SK-N-MC (cell line): Measurements from ENCODE around the gene SPINT4.
"Not testable (repeated sequence)": the region's sequence is repeated elsewhere in the genome, so short reads cannot be mapped to it uniquely, and the experiment has no call there.

ENCODE experiments used
- DNase-seq: peaks from one replicate; pipeline ENCODE4 v3.0.0-alpha.2; 2011; ENCODE audit warnings: low read depth, low spot score
- H3K27ac ChIP-seq: fragments of 200-600 bp; sonication (generic); 2 replicates; pipeline ENCODE4 v1.5.1; 2016; ENCODE audit warnings: mixed run types
- H3K36me3 ChIP-seq: fragments of 200-600 bp; sonication (generic); 2 replicates; pipeline ENCODE4 v1.6.1; 2017; ENCODE audit warnings: antibody characterized with exemption, low read length, mixed read lengths; ENCODE audit not compliant: insufficient read depth
- H3K4me3 ChIP-seq: fragments of 200-600 bp; sonication (generic); 2 replicates; pipeline ENCODE4 v1.5.1; 2016
- H3K9ac ChIP-seq: fragments of 200-600 bp; sonication (generic); 2 replicates; pipeline ENCODE4 v1.8.0; 2017; ENCODE audit warnings: mixed run types, mixed read lengths; ENCODE audit not compliant: insufficient read length
- H3K9me3 ChIP-seq: fragments of 200-600 bp; sonication (generic); 2 replicates; pipeline ENCODE4 v1.6.1; 2017; ENCODE audit warnings: low read depth, mild to moderate bottlenecking, antibody characterized with exemption, low read length, moderate library complexity, mixed read lengths
- EZH2 ChIP-seq: fragments of 200-600 bp; sonication (generic); IDR thresholded peaks from one replicate; pipeline ENCODE4 v1.6.1; 2017; ENCODE audit warnings: antibody characterized with exemption
- FOXP2 ChIP-seq: optimal IDR thresholded peaks from 2 replicates; pipeline ENCODE3; 2011; ENCODE audit warnings: mild to moderate bottlenecking, moderate library complexity; ENCODE audit not compliant: insufficient read depth; ENCODE audit errors: extremely low read length, control extremely low read depth
- POLR2AphosphoS5 ChIP-seq: IDR thresholded peaks from 2 replicates; pipeline ENCODE4 v1.6.1; 2012; ENCODE audit warnings: mild to moderate bottlenecking, low read depth, low read length, borderline replicate concordance

SPINT4 gene

DNA sequence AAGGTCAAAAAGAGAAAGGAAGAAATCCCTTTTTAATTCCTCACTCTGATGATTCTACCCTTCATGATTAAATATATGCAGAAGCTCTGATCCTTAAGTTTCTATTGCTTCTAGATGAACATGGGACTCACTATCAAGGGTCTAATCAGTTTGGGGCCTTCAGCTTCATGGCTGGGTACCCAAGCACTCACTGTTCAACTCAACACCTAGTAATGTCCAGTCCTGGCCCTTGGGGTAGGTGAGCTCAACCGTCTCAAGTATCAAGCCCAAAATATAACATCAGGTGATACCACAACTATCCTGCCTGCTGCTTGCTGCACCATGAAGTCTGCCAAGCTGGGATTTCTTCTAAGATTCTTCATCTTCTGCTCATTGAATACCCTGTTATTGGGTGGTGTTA is at the start of gene SPINT4:
Gene SPINT4, plus strand, starts transcription at position 301 of the 400 bp plus-strand sequence. Its CDS starts 21 bp downstream, at position 322.
- Histone ChIP-seq H3K4me3 (no peak within 1 kb of the TSS), H3K27ac (no peak within 1 kb of the TSS), H3K36me3 (no peaks in the 10 kb centered on the region), H3K9ac (no peak within 1 kb of the TSS), H3K9me3 (no peaks in the 10 kb centered on the region)
- TF ChIP-seq FOXP2 (no peak), POLR2AphosphoS5 (no peak)
- DNase-seq = no peak

DNA sequence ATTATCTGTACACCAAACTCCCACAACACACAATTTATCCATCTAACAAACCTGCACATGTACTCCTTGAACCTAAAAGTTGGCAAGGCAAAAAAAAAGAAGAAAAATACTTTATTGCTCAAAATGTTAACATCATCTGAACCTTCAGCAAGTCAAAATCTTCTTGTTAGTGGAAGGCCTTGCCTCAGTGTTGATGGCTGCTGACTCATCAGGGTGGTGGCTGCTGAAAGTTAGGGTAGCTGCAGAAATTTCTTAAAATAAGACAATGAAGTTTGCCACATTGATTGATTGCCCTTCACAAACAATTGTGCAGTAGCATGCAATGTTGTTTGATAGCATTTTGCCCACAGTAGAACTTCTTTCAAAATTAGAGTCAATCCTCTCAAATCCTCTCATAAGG is 49.4 kb upstream of the SPINT4 start:
- Histone ChIP-seq H3K9ac (no peak overlapping the region), H3K27ac (no peak overlapping the region), H3K36me3 (no peaks in the 10 kb centered on the region), H3K9me3 (no peaks in the 10 kb centered on the region), H3K4me3 (no peak overlapping the region)
- no peak for TF ChIP-seq FOXP2
- no peak for TF ChIP-seq POLR2AphosphoS5
- no peak for TF ChIP-seq EZH2
- DNase-seq = no peak

DNA sequence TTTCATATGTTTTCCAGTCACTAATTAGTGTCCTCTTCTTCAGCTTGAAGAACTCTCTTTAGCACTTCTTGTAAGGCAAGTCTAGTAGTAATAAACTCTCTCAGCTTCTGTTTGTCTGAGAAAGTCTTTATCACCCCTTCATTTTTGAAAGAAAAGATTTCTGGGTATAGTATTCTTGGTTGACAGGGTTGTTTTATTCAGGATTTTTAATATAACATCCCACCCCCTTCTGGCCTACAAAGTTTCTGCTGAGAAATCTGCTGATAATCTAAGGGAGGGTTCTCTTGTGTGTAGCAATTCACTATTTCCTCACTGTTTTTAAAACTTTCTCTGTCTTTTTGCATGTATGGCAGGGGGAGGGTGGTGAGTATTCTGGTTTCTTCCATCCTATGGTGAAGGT is 42.5 kb upstream of the SPINT4 start:
- TF ChIP-seq EZH2 = no peak
- no peak for TF ChIP-seq POLR2AphosphoS5
- TF ChIP-seq FOXP2 = no peak
- no peak for DNase-seq
- Histone ChIP-seq H3K27ac (no peak overlapping the region), H3K9me3 (no peaks in the 10 kb centered on the region), H3K9ac (no peak overlapping the region), H3K36me3 (no peaks in the 10 kb centered on the region), H3K4me3 (no peak overlapping the region)

DNA sequence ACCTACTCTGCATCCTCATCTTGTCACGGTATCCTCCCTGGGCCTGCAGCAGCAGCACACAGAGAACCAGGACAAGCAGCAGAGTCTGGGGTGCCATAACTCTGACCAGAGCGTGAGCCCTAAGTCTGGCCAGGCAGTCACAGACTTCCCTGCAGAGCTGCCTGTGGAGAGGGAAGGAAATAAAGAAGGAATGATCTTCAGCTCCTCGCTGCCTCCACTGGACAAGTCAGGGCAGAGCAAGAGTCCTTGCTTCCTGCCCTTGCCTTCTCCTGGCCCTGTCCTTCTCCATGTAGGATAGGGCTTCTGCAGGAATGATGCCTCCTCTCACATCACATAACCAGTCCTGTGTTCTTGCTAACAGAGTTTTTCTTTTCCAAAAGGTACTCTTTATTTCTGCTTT is 36.3 kb upstream of the SPINT4 start:
- TF ChIP-seq EZH2 = no peak
- Histone ChIP-seq H3K9me3 (no peaks in the 10 kb centered on the region), H3K4me3 (no peak overlapping the region), H3K27ac (no peak overlapping the region), H3K9ac (no peak overlapping the region), H3K36me3 (no peaks in the 10 kb centered on the region)
- DNase-seq = no peak

DNA sequence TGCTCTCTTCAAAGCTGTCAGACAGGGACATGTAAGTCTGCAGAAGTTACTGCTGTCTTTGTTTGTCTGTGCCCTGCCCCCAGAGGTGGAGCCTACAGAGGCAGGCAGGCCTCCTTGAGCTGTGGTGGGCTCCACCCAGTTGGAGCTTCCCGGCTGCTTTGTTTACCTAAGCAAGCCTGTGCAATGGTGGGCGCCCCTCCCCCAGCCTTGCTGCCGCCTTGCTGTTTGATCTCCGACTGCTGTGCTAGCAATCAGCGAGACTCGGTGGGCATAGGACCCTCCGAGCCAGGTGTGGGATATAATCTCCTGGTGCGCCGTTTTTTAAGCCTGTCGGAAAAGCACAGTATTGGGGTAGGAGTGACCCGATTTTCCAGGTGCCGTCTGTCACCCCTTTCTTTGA is 28.8 kb upstream of the SPINT4 start:
- not testable (repeated sequence) for DNase-seq

DNA sequence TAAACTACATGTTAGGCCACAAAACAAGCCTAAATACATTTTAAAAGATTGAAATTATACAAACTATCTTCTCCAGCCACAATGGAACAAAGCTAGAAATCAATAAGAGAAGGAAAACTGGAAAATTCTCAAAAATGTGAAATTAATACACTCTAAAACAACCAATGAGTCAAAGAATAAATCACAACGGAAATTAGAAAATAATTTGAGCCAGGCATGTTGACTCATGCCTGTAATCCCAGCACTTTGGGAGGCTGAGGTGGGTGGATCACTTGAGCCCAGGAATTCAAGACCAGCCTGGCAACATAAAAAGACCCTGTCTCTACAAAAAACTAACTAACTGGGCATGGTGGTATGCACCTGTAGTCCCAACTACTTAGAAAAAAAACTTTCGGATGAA is 26.7 kb upstream of the SPINT4 start:
- no peak for DNase-seq
- TF ChIP-seq POLR2AphosphoS5 (no peak), EZH2 (no peak), FOXP2 (no peak)
- no peak overlapping the region for H3K4me3 ChIP-seq

More for the DNA sequence above, 28.8 kb upstream of the SPINT4 start:
- not testable (repeated sequence) for H3K36me3 ChIP-seq, H3K9me3 ChIP-seq, H3K4me3 ChIP-seq, H3K27ac ChIP-seq, H3K9ac ChIP-seq

DNA sequence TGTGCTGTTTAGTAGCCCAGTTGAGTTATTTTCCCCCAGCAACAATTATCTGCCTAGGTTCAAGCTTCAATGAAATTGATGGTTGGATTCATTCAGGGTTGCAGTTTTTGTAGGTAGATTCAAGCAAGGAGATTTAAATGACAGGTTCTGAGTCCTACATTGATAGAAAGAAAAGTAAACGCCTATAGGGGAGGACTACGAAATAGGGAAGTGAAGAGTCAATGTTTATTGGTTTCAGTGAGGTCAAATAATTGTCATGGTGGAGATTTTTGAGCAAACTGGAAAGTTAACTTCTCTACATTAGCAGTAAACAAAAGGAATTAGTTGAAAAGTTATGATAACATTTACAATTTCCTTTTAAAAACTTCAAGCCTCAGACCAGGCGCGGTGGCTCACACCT is 21.0 kb upstream of the SPINT4 start:
- Histone ChIP-seq H3K36me3 (no peaks in the 10 kb centered on the region), H3K27ac (no peak overlapping the region), H3K4me3 (no peak overlapping the region), H3K9ac (no peak overlapping the region), H3K9me3 (no peaks in the 10 kb centered on the region)
- no peak for DNase-seq
- no peak for TF ChIP-seq POLR2AphosphoS5
- TF ChIP-seq FOXP2 = no peak
- TF ChIP-seq EZH2 = no peak

More for the DNA sequence above, 26.7 kb upstream of the SPINT4 start:
- H3K9ac ChIP-seq = no peak overlapping the region
- no peaks in the 10 kb centered on the region for H3K36me3 ChIP-seq
- H3K27ac ChIP-seq = no peak overlapping the region
- no peaks in the 10 kb centered on the region for H3K9me3 ChIP-seq

DNA sequence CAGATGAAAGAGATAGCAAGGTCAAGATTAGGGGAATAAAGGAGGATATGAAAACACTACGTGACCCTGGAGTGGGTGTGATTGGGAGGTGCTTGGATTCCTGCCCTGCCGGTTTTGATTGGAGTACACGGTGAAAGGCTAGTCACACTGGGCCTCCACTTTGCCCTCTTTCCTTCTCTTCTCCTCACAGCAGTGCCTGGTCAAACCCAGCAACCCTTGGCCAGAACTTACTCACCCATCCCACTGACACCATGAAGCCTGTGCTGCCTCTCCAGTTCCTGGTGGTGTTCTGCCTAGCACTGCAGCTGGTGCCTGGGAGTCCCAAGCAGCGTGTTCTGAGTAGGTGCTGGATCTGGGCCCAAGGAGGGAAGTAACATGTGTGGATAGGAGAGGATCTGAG is 20.3 kb upstream of the SPINT4 start, which contains the start of gene WFDC13:
Gene WFDC13, plus strand, starts transcription at position 166 of the 400 bp plus-strand sequence. Its CDS starts 86 bp downstream, at position 252.
- H3K4me3 ChIP-seq = no peak within 1 kb of the TSS
- no peak for DNase-seq
- TF ChIP-seq FOXP2 (no peak), POLR2AphosphoS5 (no peak), EZH2 (no peak)
- H3K9me3 ChIP-seq = no peaks in the 10 kb centered on the region
- H3K9ac ChIP-seq = no peak within 1 kb of the TSS
- no peaks in the 10 kb centered on the region for H3K36me3 ChIP-seq
- H3K27ac ChIP-seq = no peak within 1 kb of the TSS

DNA sequence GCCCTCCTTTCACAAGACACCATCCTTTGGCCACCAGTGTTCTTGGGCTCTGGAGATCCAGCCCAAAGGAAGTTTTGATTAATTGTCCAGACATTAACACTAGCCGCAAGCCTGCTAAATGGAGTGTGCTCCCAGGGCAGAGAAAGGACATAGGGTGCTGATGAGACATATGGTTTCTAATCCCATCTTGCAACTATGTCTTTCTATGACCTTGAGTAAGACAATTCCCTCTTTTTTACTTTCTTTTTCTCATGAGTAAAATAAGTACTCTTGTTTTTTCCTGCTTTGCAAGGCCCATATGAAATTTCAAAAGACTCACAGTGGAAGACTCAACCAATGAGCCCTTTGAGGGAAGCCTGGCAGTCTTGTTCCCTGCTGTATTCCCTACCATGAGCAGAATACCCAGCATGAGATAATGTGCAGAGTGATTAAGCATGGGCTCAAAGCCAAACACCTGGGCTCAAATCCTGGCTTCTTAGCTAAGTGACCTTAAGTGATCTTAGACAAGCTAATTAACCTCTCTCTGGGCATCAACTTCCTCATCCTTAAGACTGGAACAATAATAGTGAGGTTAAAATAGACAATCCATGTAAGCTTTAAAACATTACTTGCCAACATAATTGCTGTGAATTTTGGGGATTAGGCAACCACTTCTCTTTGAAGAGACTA is 17.0 kb upstream of the SPINT4 start, which contains the start of gene WFDC10B:
Gene WFDC10B, minus strand, starts transcription at position 51 of the 669 bp plus-strand sequence. CDS start 19,027 bp downstream, outside the sequence.
- H3K4me3 ChIP-seq = no peak within 1 kb of the TSS
- no peak for TF ChIP-seq EZH2
- TF ChIP-seq POLR2AphosphoS5 = no peak
- TF ChIP-seq FOXP2 = no peak
- H3K36me3 ChIP-seq = no peaks in the 10 kb centered on the region
- H3K27ac ChIP-seq = no peak within 1 kb of the TSS
- no peaks in the 10 kb centered on the region for H3K9me3 ChIP-seq
- H3K9ac ChIP-seq = no peak within 1 kb of the TSS
- DNase-seq = no peak

DNA sequence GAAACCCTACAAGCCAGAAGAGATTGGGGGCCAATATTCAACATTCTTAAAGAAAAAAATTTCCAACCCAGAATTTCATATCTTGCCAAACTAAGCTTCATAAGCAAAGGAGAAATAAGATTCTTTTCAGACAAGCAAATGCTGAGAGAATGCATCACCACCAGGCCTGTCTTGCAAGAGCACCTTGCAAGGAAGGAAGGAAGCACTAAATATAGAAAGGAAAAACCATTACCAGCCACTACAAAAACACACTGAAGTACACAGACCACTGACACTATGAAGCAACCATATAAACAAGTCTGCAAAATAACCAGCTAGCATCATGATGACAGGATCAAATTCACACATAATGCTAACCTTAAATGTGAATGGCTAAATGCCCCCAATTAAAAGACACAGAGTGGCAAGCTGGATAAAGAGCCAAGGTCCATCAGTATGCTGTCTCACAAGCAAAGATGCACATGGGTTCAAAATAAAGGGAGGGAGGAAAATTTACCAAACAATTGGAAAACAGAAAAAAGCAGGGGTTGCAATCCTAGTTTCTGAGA is 5.9 kb upstream of the SPINT4 start:
- DNase-seq, H3K9ac ChIP-seq, H3K4me3 ChIP-seq, H3K9me3 ChIP-seq, H3K36me3 ChIP-seq, H3K27ac ChIP-seq: not testable (repeated sequence)
